GM18870 (cell line): Measurements from ENCODE around the gene CBFA2T2.

ENCODE experiments used
- ATAC-seq: cut with Tn5 transposase; IDR thresholded peaks from one replicate; pipeline ENCODE4 v1.9.1; 2021; ENCODE audit warnings: moderate library complexity; ENCODE audit not compliant: unreplicated experiment

The CBFA2T2 gene

DNA sequence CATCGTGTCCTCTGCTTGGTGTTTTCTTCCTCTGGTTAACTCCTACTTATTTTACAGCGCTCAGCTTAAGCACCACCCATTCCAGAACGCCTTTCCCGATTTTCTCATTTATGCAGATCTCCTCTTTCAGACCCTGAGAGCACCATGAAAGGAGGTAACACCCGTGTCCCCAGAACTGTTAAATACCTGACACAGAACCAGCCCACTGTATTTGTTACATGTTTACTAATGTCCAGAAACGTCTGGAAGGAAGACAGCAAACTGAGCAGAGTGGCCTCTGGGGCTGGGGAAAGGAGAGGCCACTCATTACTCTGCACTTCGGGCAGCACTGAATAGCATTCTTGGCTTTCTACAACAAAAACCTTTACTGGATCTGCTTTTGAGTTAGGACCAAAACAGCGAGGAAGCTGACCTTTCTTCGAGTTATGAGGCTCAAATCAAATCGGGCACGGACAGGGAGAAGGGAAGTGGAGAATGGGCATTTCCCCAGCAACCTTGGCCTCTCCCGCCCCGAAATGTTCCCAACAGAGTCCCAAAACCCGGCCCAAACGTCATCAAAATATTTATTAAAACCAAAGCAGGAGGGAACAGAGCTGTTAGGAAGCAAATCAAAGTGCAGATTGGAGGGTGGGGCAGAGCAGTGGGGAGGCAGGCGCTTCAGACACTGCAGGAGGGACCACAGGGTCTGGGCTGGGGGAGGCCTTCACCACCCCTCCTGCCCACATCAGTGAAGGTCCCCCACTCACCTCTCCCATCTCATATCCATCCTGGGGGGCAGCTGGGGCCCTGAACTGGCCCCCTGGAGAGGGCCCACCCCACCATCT is 185.5 kb downstream of the CBFA2T2 start:
- ATAC-seq, result no peak

DNA sequence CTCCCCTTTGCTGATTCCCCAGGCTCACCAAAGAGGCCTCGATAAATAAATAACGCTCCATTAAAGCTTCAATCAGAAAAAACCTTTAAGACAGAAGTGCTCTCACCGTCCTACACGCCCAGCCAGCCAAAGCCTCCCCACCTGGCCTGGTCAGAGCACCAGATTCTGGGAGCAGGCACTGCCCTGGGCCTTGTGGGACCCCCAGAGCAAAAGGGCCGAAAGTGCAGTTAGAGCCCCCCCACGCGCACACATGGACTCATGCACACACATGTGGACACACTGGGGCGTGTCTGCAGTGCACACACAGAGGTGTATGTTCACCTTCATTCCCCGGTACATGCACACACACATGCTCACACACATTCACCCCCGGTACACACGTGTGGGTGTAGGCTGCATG is 186.2 kb downstream of the CBFA2T2 start:
- ATAC-seq, result no peak

DNA sequence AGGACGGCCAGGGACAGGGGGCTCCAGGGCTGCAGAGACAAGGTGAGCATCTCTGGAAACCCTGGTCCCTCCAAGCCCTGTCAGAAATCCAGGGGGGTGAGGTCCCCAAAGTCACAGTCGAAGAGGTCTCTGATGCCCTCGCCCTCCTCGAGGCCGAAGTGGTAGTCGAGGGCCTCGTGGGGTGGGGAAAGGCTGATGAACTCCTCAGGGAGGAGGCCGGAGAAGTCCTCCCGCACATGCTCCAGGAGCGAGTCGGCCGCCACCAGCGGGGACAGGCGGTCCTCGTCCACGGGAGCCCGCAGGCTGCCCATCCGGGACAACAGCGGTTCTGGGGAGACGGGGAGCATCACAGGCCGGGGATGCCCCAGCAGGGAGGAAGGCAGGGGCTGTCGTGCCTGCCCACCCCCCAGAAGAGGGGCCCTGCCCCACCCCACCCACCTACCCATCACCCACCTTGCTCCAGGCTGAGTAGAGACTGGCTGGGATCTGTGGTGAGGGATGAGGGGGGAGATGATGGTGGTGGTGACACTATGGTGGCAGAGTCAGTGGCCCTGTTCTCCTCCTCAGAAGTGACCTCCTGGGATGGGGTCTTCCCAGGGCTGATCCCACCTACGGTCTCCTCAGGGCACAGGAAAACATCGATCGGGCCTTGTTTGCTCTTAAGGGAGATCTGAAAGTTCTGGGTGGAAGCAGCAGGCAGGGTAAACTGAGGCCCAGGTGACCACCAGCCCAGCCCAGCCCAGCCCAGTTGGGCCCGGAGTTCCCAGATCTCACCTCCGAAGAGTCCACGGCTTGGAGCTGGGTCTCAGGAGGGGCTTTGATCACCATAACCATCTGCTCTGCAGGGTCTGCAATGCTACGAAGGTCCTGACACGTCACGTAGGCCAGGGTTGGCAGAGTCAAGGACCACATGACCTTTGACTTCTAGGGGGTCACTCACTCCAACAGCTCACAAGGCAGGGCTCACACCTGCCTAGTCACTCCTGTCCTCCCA is 187.1 kb downstream of the CBFA2T2 start:
- ATAC-seq, result no peak

DNA sequence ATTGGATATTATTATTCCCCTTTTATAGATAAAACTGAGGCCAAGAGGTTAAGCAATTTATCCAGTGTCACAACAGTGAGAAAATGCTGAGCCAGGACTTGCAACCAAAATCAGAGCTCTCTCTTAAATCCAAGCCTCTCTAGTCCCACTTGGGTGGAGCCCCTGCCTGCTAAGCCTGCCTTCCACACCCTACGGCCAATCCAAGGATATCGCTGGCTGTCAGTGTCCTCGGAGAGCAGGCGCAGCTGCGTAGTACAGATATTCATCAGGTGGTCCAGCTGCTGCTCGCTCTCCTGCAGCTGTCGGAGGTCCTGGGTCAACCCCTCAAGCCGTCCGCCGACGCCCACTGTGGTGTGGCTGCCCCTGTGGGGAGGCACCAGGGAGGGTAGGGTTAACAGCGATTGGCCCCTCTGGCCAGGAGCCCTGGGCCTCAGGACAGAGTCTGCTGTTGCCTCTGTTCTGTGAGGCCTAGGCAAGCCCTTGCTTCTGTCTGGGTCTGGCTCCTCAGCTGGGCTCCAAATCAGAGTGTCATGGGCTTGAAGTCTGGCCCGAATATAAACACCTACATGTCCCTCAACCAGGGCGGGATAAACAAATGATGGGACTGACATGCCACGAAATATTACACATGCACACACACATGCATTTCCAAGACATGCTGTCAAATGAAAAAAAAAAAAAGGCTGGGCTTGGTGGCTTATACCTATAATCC is 188.3 kb downstream of the CBFA2T2 start:
- ATAC-seq, result no peak

DNA sequence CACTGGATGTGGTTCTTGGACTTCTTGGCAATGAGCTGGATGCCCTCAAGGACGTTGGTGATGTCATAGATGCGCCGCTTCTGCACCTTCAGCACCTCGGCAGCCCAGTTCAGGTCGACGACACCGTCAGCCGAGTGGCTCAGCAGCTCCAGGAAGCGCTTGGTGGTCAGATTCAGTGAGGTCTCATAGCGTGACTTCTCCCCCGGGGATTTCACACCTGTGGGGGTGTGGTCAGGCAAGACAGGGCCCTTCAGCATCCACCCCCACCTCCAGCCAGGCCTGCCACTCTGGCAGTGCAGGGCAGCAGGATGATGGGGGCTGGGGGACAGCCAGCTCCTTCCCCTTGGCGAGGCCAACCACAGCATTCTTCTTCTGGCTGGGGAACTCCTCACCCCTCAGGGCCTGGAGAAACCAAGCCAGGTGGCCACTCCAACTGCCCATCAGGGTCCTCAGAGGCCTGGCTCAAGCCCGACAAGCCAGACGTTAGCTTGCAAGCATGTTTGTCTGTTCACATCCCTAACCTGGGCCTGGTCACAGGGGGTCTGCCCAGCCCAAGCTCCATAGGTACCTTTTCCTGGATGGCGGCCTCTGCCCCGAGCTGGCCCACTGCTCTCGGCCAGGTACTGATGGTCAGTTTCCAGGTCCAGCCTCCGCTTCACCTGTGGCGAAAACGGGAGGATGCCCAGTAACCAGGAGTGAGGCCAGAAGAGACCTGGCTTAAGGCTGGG is 190.0 kb downstream of the CBFA2T2 start:
- no peak for ATAC-seq

DNA sequence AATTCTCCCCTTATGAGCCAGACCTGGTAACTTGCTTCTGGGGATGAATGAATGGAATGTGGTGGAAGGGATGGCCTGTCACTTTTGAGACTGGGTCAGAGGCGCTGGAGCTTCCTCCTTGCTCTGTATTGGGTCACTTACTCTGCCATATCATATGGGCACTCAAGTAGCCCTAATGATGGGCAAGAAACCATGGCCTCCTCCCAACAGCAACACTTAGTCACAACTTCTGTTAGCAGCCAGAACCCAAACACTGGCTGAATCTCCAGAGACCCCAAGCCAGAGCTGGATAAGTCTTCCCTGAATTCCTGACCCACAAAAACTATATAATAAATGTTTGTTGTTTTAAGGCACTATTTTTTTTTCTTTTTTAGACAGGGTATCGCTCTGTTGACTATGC is 190.8 kb downstream of the CBFA2T2 start:
- no peak for ATAC-seq

DNA sequence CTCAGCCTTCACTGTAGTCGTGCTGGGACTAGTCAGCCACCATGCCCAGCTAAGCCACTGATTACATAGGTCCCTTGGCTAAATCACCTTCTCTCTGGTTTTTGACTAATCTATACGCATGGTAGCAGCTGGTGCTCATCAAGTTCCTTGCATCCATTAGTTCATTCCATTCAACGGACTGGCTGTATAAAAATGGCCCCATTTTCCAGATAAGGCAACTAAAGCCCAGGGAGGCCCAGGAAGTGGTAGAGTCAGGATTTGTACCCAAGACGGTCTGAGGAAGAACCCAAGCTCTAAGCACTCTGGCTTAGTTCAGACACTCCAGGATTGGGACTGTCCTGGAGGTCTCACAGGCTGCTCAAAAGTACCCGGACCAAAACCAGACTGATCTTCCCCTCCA is 191.4 kb downstream of the CBFA2T2 start:
- ATAC-seq, result no peak

DNA sequence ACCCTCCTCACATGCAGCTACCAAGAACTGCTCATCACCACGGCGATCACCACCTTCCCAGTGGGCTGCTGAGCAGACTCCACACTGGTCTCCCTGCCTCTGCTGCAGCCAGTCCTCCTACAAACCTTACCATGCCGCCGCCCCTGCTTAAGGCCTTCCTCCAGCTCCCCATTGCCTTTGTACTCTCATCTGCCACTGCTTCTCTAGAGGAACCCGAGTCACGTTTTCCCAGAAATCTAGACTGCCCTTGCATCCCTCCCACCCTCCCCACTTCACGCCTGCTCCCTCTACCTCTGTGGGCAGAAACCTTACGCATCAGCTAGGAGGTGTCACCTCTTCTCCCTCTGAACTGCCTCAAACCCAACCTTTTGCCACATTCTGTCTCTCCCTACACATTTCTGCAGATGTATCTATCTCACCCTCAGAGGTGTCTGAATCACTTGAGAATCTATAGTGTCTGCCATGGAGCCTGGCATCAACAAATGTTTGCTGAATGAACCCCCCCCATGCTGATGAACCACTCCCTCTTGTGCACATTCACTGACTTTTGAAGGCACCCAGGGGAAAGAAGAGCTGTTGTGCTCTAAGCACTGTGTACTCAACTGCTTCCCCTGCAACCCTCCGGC is 191.9 kb downstream of the CBFA2T2 start:
- no peak for ATAC-seq

DNA sequence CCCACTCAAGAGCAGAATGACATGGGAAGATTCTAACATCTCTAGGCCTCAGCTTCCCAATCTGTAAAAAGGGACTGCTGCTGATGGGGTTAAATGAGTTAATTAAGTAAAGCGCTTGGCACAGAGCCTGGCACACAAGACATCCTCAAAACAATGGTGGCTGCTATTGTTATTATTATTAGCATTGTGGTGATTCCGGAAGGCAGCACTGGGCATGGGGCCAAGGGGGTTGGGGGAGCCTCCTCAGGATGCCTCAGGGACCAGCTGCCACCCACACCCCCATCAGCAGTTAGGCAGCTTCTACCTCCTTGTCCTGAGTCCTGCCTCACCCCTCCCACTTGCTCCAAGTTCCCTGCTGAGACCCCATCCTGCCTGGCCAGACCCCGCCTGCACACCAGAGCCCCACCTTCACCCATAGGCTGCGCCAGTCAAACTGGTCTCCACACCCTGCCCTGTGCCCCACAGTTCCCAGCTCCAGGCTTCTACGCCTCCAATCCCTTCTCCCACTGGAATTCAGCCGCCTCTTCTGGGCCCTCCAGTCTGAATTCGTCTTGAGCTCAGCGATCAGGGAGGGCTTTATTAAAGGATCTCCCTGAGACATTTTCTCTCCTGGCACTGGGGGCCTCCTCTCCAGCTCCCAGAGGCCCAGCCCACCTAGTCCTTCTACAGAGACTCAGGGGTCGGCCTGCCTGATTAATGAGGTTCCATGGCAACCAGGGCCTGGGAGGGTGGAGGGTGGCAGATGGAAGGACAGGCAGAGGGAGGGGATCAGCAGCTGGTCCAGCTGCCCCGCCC is 194.8 kb downstream of the CBFA2T2 start:
- no peak for ATAC-seq

DNA sequence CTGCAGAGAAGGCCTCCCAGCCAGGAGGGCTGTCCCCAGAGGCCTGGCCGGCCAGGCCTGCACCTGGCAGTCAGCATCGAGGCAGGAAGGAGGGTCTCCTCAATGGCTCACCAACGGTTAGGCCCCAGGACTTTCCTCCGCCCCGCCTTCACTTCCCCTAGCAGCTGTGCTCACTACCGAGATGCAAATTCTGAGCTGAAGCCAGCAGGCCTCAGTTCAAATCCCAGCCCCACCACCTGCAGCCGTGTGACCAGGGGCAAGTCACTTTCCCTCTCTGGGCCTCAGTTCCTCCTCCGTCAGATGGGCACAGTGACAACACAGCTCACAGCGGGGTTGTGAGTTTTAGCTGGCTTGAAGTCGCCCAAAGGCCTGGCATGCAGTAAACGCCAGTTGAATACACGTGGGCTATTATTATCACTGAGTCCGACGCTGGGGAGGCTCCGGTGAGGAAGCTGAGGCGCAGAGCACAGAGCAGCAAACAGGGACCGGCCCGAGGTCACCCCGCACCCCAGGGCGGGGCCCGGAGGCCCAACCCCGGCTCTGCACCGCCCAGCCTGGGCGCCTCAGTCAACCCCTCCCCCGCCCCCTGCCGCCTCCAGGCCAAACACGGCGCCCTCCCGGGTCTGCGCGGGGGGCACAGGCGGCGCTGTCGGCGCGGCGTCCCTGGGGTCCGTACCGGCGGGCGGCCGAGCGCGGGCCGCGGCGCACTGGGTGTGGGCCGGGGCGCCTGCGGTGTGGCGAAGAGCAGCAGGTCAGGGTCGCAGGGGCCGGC is 195.6 kb downstream of the CBFA2T2 start:
- ATAC-seq, result no peak

DNA sequence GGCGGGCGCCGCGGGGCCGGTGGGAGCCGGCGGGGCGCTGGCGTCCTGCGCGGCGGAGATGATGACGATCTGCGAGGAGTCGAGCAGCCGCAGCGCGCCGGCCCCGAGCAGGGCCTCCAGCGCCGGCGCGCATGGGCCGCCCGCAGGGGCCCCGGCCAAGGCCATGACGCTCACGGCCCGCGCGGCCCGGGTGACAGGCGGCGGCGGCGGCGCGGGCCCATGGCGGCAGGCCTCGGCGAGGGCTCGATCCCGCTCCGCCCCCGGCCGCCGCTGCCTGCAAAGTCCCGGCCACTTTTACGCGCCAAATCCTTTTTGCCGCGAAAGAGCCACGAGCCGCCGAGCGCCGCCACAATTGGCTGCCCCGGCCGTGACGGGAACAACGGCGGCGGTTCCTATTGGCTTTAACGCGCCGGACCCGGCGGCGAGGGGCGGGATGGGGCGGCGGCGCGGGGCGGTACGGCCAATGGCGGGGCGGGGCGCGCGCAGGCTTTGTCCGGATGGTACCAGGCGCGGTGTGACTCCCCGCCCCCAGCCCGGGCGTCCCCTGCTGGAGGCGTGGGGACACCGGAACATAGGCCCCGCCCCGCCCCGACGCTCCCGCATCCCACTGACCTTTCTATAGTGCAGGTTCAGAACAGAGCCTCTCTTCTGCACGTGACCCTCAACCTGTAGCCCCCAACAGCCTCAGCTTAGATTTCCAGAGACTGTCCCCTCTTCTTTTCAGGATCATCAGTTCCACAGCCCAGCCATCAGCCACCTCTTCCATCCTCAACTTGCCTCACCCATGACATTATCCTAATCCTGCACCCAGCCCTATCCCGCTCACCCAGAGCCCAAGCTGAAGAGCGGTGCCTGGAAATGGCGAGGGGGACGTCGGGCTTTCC is 196.4 kb downstream of the CBFA2T2 start, which contains the start of gene E2F1:
E2F1 (minus strand) TSS at position 286 of the 884 bp plus-strand sequence; CDS start at position 165, 121 bp downstream.
- ATAC-seq, result peak; percentile 41

DNA sequence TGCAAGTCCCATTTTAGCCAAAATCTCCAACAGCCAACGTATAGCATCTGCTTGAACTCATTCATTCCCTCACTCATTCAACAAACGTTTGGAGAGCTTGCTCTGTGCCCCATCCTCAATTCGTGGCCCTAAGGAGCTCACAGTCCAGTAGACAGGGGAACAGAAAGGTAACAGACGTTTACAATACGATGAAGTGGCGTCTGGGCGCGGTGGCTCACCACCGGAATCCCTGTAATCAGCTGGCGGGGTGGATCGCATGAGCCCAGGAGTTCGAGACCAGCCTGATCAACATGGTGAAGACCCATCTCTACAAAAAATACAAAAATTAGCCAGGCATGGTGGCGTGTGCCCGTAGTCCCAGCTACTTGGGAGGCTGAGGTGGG is 197.1 kb downstream of the CBFA2T2 start:
- no peak for ATAC-seq

DNA sequence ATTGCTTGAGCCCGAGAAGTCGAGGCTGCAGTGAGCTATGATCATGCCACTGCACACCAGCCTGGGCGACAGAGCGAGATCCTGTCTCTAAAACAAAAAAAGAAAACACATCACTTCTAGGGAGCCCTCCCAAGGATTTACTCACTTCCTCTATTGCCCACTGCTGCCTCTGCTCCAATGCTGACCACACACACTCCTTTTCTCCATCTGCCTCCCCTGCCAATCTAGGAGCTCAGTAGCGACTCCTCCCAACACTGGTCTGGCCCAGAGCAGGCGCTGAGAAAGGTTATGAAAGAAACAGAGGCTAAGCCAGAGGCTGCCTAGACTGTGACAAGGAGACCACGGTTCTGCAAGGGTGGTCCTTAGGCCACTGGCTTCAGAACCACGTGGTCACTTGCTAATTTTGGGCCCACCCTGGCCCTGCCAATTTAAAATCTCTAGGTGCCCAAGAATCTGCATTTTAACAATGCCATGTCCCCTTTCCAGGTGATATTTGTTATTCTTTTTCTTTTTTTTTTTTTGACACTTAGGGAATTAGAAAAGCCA is 197.5 kb downstream of the CBFA2T2 start:
- no peak for ATAC-seq

DNA sequence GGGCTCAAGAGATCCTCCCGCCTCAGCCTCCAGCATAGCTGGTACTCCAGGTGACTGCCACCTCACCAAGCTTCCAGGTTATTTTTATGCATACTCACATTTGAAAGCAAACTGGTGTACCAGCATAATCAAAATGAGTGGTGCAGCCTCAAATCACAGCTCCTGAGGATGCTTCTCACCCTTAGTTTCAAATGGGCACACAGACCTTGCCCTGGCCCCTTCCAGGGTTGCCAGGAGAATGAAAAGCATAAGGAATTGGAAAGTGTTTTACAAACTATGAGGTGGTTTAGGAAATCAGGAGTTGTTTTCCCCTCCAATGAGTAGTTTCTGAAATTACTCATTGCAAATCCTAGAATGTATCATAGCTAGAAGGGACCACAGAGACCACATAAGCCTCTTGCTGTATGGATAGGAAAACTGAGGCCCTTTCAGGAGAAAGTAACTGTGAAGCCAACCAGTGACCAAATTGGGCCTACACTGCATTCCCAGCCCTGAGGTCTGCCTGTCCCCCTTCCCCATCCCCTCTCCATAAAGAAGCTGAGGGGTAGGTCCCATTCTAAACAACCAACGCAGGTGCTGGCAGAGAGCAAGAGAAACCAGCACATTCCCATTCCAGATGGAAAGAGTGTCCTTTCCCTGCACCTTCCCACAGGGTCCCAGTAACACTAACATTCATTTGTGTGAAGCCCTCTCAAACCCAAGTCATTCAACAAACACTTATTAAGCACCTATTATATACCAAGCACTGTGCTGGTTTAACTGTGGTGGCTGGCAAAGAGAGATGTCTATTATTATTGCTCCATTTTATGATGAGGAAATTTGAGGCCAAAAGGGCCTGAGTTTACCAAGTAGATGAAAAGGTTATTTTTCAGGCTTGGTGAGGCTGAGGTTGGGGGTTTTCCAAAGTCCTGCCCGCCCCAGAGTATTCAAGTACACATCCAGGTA is 198.4 kb downstream of the CBFA2T2 start:
- no peak for ATAC-seq

DNA sequence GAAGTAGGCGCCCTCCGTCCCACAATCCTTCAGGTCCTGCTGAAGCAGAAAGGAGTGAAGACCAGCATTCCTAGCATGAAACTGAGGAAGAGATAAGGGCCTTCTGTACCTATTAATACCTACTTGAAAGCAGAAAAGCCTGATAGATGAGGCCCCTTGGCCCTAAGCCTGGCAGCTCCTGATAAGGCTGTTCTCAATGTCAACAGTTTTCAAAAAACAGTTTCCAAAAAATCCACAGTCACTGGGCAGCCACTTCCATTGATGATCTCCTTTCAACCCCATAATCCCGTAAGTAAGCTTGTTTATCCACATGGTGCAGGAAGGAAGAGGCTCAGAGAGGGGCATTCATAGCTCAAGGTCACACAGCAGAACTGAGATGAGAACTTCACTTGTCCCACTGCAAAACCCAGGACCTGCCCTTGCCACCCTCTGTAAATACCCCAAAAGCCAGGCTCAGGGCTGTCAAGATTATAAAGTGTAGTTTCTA is 199.1 kb downstream of the CBFA2T2 start:
- no peak for ATAC-seq

DNA sequence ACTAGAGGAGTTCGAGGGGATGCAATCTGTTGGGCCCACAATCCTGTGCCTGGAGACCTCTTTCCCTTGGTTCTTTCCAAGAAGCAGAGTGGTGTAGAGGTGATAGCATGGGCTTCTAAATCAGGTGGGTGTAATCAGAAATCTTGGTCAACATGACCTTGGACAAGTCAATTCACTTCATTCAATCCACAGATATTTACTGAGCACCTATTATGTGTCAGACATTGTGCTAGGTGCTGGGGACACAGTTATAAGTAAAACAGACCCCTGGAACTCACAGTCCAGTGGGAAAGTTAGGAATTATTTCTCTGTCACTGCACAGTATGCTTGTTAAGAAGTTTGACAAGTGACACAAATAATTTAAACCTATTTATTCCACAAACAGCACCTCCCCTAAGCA is 199.6 kb downstream of the CBFA2T2 start:
- ATAC-seq, result no peak
